NT2/D1 (cell line): ENCODE measurements around the gene TMEM121B.

Experiments used
- SUZ12 ChIP-seq: IDR thresholded peaks from 2 replicates; pipeline ENCODE4 v1.6.1; 2011; ENCODE audit not compliant: insufficient read length, insufficient read depth; ENCODE audit errors: extremely low read depth
- YY1 ChIP-seq: IDR thresholded peaks from 2 replicates; pipeline ENCODE4 v1.6.1; 2011; ENCODE audit not compliant: insufficient read length, insufficient read depth
- ZNF274 ChIP-seq: IDR thresholded peaks from 2 replicates; pipeline ENCODE4 v1.6.1; 2011; ENCODE audit warnings: mild to moderate bottlenecking, low read depth, low read length

GRCh38 chr22:17113600-17113999, 7.6 kb downstream of the TMEM121B start:
- TF ChIP-seq YY1 (no peak), SUZ12 (no peak), ZNF274 (no peak)
